Measurements from ENCODE around the gene GAS2L1. TPM values are rescaled to one million over a fixed set of nuclear protein-coding genes. Genes with fewer than 3 reads are reported as not detected.

GAS2L1 gene
- total and polyA plus RNA-seq, 2 donors (not counting 1 experiment from before 2014, with no cell fraction given) = 0.25 TPM; not detected in 1

- CTCF ChIA-PET = no interaction called here
- peaks cover 41% of the 10 kb centered on the region for H3K27me3 Mint-ChIP-seq
- WGBS (ENCODE audit: insufficient coverage) = 79% methylated on average over 13 of the region's 13 CpGs
- H4K20me1 ChIP-seq (ENCODE audit: control insufficient read depth, insufficient read depth, low read length, poor library complexity, severe bottlenecking) = peaks cover 4% of the 10 kb centered on the region
- no peak overlapping the region for H3K4me3 Mint-ChIP-seq
- intact Hi-C loops (cut with micrococcal nuclease) = no loop called here
- TF ChIP-seq CTCF (IDR thresholded peaks at IDR 0.05) (no peak), EZH2 (IDR thresholded peaks at IDR 0.05; ENCODE audit: borderline replicate concordance, insufficient read depth, low read depth, low read length, poor library complexity, severe bottlenecking) (no peak)
- H3K4me1 ChIP-seq (ENCODE audit: control insufficient read depth in 2 of 2, insufficient read depth in 2 of 2, low read length in 2 of 2) = peaks cover 27 to 40% of the 10 kb centered on the region in 2 donors
- no peak overlapping the region for H3K27ac ChIP-seq (ENCODE audit: low read length in 2 of 2)
- H3K79me2 ChIP-seq (ENCODE audit: control insufficient read depth, insufficient read depth, low read length) = peaks cover 2% of the 10 kb centered on the region
- peaks cover 34% of the 10 kb centered on the region for H3K4me1 Mint-ChIP-seq
- H3K27me3 ChIP-seq (replicated peaks in 1 of 4; ENCODE audit: control extremely low read depth in 1 of 4, control insufficient read depth in 3 of 4, insufficient read depth in 4 of 4, low read length in 3 of 4) = peaks cover 0 to 68% (median 30%) of the 10 kb centered on the region in 4 experiments
- H2AFZ ChIP-seq (ENCODE audit: insufficient read depth, low read depth, low read length, poor library complexity, severe bottlenecking) = no peak overlapping the region
- H3K4me3 ChIP-seq (ENCODE audit: control extremely low read depth in 1 of 5, extremely low read depth in 1 of 5, insufficient read depth in 1 of 5, low read depth in 2 of 5, low read length in 4 of 5) = no peak overlapping the region
- H3K4me2 ChIP-seq (replicated peaks; ENCODE audit: low read depth, low read length, poor library complexity, severe bottlenecking) = no peak overlapping the region
- DNase-seq (no peak), ATAC-seq (ENCODE audit: low read depth) (no peak)
- H3K9me3 Mint-ChIP-seq (ENCODE audit: insufficient read depth) = no peaks in the 10 kb centered on the region
- no peak overlapping the region for H3K9ac ChIP-seq (ENCODE audit: low read length)
- POLR2A ChIA-PET = no interaction called here
- no peak overlapping the region for H3K27ac Mint-ChIP-seq
- H3K36me3 ChIP-seq (replicated peaks in 1 of 2; ENCODE audit: control extremely low read depth in 1 of 2, control insufficient read depth in 1 of 2, extremely low read depth in 1 of 2, insufficient read depth in 2 of 2, low read length in 1 of 2) = no peaks in the 10 kb centered on the region
- H3K9me3 ChIP-seq (ENCODE audit: control extremely low read depth in 1 of 3, control insufficient read depth in 2 of 3, insufficient read depth in 1 of 3, low read length in 2 of 3) = peaks cover 0 to 27% (median 0%) of the 10 kb centered on the region in 3 donors
Observed at GRCh38 chr22:29308791-29309262, 2.4 kb downstream of the GAS2L1 start.

DNA sequence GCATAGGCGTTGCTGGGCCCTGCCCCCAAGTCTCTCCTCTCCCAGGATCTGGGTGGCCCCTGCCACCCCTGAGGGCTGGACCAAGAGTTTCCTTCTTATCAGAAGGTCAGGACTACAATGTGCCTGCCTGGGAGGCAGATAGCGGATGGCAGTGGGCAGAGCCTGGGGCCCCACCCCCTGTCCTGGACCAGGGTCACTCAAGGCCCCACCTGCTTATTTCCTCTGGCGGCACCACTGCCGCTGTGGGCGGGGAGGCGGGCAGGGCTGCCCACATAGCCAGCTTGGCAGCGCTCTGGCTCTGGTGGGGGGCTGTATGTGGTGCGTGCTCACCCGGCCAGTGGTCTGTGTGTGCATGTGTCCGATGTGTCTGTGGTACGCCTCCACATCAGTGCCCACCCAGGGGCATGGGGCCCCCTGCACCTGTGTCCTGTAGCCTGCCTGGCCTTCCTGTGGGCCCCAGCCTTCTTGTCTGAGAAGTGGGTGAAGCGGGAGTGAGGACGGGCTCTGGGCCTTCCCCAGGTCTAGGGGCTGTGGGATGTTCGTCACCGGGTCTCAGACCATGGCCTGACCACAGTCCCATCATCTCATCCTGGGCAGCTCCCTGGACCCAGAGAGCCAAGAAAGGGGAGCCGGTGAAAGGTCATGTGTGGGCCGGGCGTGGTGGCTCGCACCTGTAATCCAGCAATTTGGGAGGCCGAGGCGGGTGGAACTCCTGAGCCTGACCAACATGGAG, 3.0 kb downstream of the GAS2L1 start:
- Histone ChIP-seq H3K9ac (ENCODE audit: low read length) (no peak overlapping the region), H3K79me2 (ENCODE audit: control insufficient read depth, insufficient read depth, low read length) (peaks cover 2% of the 10 kb centered on the region), H3K4me3 (ENCODE audit: control extremely low read depth in 1 of 5, extremely low read depth in 1 of 5, insufficient read depth in 1 of 5, low read depth in 2 of 5, low read length in 4 of 5) (no peak overlapping the region), H3K4me1 (ENCODE audit: control insufficient read depth in 2 of 2, insufficient read depth in 2 of 2, low read length in 2 of 2) (peaks cover 34 to 47% of the 10 kb centered on the region in 2 donors), H2AFZ (ENCODE audit: insufficient read depth, low read depth, low read length, poor library complexity, severe bottlenecking) (no peak overlapping the region), H3K9me3 (ENCODE audit: control extremely low read depth in 1 of 3, control insufficient read depth in 2 of 3, insufficient read depth in 1 of 3, low read length in 2 of 3) (peaks cover 0 to 33% (median 0%) of the 10 kb centered on the region in 3 donors), H3K27me3 (replicated peaks in 1 of 4; ENCODE audit: control extremely low read depth in 1 of 4, control insufficient read depth in 3 of 4, insufficient read depth in 4 of 4, low read length in 3 of 4) (peaks cover 0 to 74% (median 36%) of the 10 kb centered on the region in 4 experiments), H3K4me2 (replicated peaks; ENCODE audit: low read depth, low read length, poor library complexity, severe bottlenecking) (no peak overlapping the region), H3K36me3 (replicated peaks in 1 of 2; ENCODE audit: control extremely low read depth in 1 of 2, control insufficient read depth in 1 of 2, extremely low read depth in 1 of 2, insufficient read depth in 2 of 2, low read length in 1 of 2) (no peaks in the 10 kb centered on the region), H3K27ac (ENCODE audit: low read length in 2 of 2) (no peak overlapping the region), H4K20me1 (ENCODE audit: control insufficient read depth, insufficient read depth, low read length, poor library complexity, severe bottlenecking) (peaks cover 4% of the 10 kb centered on the region)
- Mint-ChIP-seq H3K9me3 (ENCODE audit: insufficient read depth) (no peaks in the 10 kb centered on the region), H3K27me3 (peaks cover 43% of the 10 kb centered on the region), H3K4me1 (peaks cover 37% of the 10 kb centered on the region), H3K4me3 (no peak overlapping the region), H3K27ac (no peak overlapping the region)
- WGBS (ENCODE audit: insufficient coverage) = 91% methylated on average over 12 of the region's 21 CpGs
- TF ChIP-seq EZH2 (IDR thresholded peaks at IDR 0.05; ENCODE audit: borderline replicate concordance, insufficient read depth, low read depth, low read length, poor library complexity, severe bottlenecking) (no peak), CTCF (IDR thresholded peaks at IDR 0.05) (no peak)
- intact Hi-C loops (cut with micrococcal nuclease) = no loop called here
- POLR2A ChIA-PET = no interaction called here
- ATAC-seq (ENCODE audit: low read depth) (no peak), DNase-seq (no peak)
- CTCF ChIA-PET = no interaction called here

All from B cell (primary cell).